Measurements from ENCODE around the gene CD40.
"Not testable (repeated sequence)": the region's sequence is repeated elsewhere in the genome, so short reads cannot be mapped to it uniquely, and the experiment has no call there.

The CD40 gene

GRCh38 chr20:46093531-46093930 is 24.6 kb upstream of the CD40 start:
- DNase-seq (ENCODE audit: low read depth): no peak

- no peak for DNase-seq (ENCODE audit: low read depth)
Measured at GRCh38 chr20:46099491-46100287, 18.4 kb upstream of the CD40 start.

GRCh38 chr20:46100444-46100843 is 17.7 kb upstream of the CD40 start:
- not testable (repeated sequence) for DNase-seq (ENCODE audit: low read depth)

GRCh38 chr20:46100988-46101387 is 17.1 kb upstream of the CD40 start:
- no peak for DNase-seq (ENCODE audit: low read depth)

- no peak for DNase-seq (ENCODE audit: low read depth)
Measured at GRCh38 chr20:46101957-46102356, 16.2 kb upstream of the CD40 start.

GRCh38 chr20:46102940-46103339 is 15.2 kb upstream of the CD40 start:
- no peak for DNase-seq (ENCODE audit: low read depth)

GRCh38 chr20:46104262-46104661 is 13.9 kb upstream of the CD40 start:
- DNase-seq (ENCODE audit: low read depth): no peak

GRCh38 chr20:46107061-46107460 is 11.1 kb upstream of the CD40 start:
- DNase-seq (ENCODE audit: low read depth): no peak

GRCh38 chr20:46108435-46108841 is 9.7 kb upstream of the CD40 start:
- no peak for DNase-seq (ENCODE audit: low read depth)

GRCh38 chr20:46108976-46109375 is 9.1 kb upstream of the CD40 start:
- DNase-seq (ENCODE audit: low read depth): no peak

- DNase-seq (ENCODE audit: low read depth): no peak
Measured at GRCh38 chr20:46111028-46111835, 6.9 kb upstream of the CD40 start.

GRCh38 chr20:46111836-46112212 is 6.3 kb upstream of the CD40 start:
- no peak for DNase-seq (ENCODE audit: low read depth)

GRCh38 chr20:46112430-46113112 is 5.5 kb upstream of the CD40 start:
- no peak for DNase-seq (ENCODE audit: low read depth)

- no peak for DNase-seq (ENCODE audit: low read depth)
Measured at GRCh38 chr20:46113113-46113470, 5.0 kb upstream of the CD40 start.

- DNase-seq (ENCODE audit: low read depth): no peak
Measured at GRCh38 chr20:46114449-46114848, 3.7 kb upstream of the CD40 start.

GRCh38 chr20:46118481-46119020 is 437 bp downstream of the CD40 start:
- no peak for DNase-seq (ENCODE audit: low read depth)

- no peak for DNase-seq (ENCODE audit: low read depth)
Measured at GRCh38 chr20:46119028-46119546, 973 bp downstream of the CD40 start.

GRCh38 chr20:46119547-46119946 is 1.4 kb downstream of the CD40 start:
- no peak for DNase-seq (ENCODE audit: low read depth)

GRCh38 chr20:46120136-46120535 is 2.0 kb downstream of the CD40 start:
- no peak for DNase-seq (ENCODE audit: low read depth)

GRCh38 chr20:46121184-46121930 is 3.2 kb downstream of the CD40 start:
- no peak for DNase-seq (ENCODE audit: low read depth)

- DNase-seq (ENCODE audit: low read depth): peak; percentile 24
Measured at GRCh38 chr20:46122071-46122470, 4.0 kb downstream of the CD40 start.
